Measurements from ENCODE around the gene SPSB3. TPM values are rescaled to one million over a fixed set of nuclear protein-coding genes. Genes with fewer than 3 reads are reported as not detected.

The SPSB3 gene
- total RNA-seq, 3 donors from 2014 or later: 39.7 to 56.5 (median 52.2) TPM

DNA sequence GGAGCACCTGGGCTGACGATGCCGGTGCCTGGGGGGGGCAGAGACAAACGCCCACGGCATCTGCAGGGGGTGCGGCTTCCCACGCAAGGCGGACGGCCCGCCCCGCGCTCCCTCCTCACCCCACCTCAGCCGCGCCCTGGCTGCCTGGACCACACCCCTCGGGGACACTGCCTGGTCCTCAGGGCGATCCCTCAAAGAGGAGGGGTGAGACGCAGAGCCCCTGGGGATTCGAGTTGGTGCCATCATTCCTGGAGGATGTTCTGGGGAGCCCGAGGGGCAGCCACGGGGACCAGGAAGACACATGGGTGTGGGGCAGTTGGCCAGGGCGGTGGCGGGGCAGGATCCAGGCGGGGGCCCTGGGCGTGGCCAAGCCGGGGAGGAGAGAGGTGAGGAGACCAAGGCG, 7.3 kb upstream of the SPSB3 start:
- Histone ChIP-seq H3K4me1 (ENCODE audit: low read depth) (no peaks in the 10 kb centered on the region), H3K36me3 (ENCODE audit: low read depth) (no peaks in the 10 kb centered on the region), H3K9me3 (no peaks in the 10 kb centered on the region), H3K4me3 (no peak overlapping the region)
- ATAC-seq: no peak
- TF ChIP-seq, protein P1, sequence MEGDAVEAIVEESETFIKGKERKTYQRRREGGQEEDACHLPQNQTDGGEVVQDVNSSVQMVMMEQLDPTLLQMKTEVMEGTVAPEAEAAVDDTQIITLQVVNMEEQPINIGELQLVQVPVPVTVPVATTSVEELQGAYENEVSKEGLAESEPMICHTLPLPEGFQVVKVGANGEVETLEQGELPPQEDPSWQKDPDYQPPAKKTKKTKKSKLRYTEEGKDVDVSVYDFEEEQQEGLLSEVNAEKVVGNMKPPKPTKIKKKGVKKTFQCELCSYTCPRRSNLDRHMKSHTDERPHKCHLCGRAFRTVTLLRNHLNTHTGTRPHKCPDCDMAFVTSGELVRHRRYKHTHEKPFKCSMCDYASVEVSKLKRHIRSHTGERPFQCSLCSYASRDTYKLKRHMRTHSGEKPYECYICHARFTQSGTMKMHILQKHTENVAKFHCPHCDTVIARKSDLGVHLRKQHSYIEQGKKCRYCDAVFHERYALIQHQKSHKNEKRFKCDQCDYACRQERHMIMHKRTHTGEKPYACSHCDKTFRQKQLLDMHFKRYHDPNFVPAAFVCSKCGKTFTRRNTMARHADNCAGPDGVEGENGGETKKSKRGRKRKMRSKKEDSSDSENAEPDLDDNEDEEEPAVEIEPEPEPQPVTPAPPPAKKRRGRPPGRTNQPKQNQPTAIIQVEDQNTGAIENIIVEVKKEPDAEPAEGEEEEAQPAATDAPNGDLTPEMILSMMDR (IDR thresholded peaks at IDR 0.05): no peak
- DNase-seq: peak in 1 of 3 donors; percentile 39
- intact Hi-C loops (cut with DNase I, micrococcal nuclease): no loop called here

DNA sequence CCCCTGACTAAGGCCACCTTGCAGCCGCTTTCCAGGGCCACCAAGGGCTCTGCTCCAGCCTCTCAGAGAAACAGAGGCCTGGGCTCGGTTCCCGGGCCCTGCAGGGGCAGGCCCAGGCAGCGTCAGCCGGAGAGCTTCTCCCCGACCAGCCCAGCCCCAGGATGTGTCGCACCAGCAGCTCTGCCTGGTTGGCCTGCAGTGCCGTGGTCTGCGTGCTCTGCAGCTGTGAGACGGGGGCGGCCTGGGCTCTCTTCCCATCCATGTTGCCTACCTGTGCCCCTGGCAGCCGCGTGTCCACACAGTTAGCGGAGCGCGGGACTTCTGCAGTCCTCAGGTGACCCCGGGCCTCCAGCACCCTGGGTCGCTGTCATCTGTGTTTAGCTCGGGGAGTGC, 6.3 kb upstream of the SPSB3 start:
- intact Hi-C loops (cut with DNase I, micrococcal nuclease): no loop called here
- no peaks in the 10 kb centered on the region for H3K9me3 ChIP-seq
- no peaks in the 10 kb centered on the region for H3K36me3 ChIP-seq (ENCODE audit: low read depth)
- H3K4me1 ChIP-seq (ENCODE audit: low read depth): peaks cover 6% of the 10 kb centered on the region
- no peak overlapping the region for H3K4me3 ChIP-seq
- TF ChIP-seq, protein P1 (IDR thresholded peaks at IDR 0.05): no peak
- DNase-seq (no peak), ATAC-seq (no peak)

DNA sequence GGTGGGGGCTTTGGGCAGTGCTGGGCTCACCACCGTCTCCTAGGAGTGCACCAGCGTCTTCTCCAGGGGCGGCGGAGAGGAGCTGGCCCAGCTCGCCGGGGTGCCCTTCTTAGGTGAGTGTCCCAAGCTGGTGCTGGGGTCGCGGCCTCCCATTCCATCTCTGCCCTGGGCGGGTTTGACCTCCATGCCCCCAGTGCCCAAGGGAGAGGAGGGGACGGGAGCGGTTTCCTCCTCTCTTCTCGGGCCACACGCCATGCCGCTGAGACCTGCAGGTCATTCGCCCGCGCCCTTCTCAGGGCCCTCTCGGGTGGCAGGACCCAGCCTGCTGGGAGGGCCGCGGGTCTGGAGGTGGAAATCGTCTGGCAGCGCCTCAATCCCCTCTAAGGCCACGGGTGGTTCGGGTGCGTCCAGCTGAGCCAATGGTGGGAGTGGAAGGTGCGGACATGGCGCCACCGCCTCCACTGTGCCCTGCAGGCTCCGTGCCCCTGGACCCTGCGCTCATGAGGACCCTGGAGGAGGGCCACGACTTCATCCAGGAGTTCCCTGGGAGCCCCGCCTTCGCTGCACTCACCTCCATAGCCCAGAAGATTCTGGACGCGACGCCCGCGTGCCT, 5.8 kb upstream of the SPSB3 start:
- no peaks in the 10 kb centered on the region for H3K9me3 ChIP-seq
- intact Hi-C loops (cut with DNase I, micrococcal nuclease): no loop called here
- H3K36me3 ChIP-seq (ENCODE audit: low read depth): no peaks in the 10 kb centered on the region
- H3K4me3 ChIP-seq: no peak overlapping the region
- ATAC-seq (no peak), DNase-seq (peak in 1 of 3 donors; percentile 23)
- TF ChIP-seq, protein P1 (IDR thresholded peaks at IDR 0.05): no peak
- peaks cover 6% of the 10 kb centered on the region for H3K4me1 ChIP-seq (ENCODE audit: low read depth)

- TF ChIP-seq, protein P1 (IDR thresholded peaks at IDR 0.05): no peak
These were observed 5.1 kb upstream of the SPSB3 start for GRCh38 chr16:1787322-1788094.

DNA sequence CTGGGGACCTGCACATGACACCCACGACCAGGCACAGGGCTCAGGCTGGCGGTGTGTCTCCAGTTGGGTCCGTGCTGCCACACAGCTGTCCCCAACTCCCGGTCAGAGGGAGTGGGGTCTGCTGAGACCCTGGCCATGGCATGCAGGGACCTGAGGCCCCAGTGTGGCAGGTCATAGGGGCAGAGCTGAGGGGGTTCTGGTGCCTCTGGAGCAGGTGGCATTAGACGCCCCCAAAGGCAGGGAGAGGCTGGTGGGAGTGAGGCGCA, 4.6 kb upstream of the SPSB3 start:
- intact Hi-C loops (cut with DNase I, micrococcal nuclease): no loop called here
- Histone ChIP-seq H3K4me3 (no peak overlapping the region), H3K4me1 (ENCODE audit: low read depth) (peaks cover 10% of the 10 kb centered on the region), H3K9me3 (no peaks in the 10 kb centered on the region), H3K36me3 (ENCODE audit: low read depth) (peaks cover 4% of the 10 kb centered on the region)
- TF ChIP-seq, protein P1 (IDR thresholded peaks at IDR 0.05): no peak
- DNase-seq (peak in 1 of 3 donors; percentile 20), ATAC-seq (no peak)

More at GRCh38 chr16:1787322-1788094, 5.1 kb upstream of the SPSB3 start:
- no peaks in the 10 kb centered on the region for H3K9me3 ChIP-seq
- H3K4me1 ChIP-seq (ENCODE audit: low read depth): peaks cover 8% of the 10 kb centered on the region
- H3K4me3 ChIP-seq: no peak overlapping the region
- DNase-seq (peak in 1 of 3 donors; percentile 22), ATAC-seq (no peak)
- H3K36me3 ChIP-seq (ENCODE audit: low read depth): peaks cover 2% of the 10 kb centered on the region
- intact Hi-C loops (cut with DNase I, micrococcal nuclease): no loop called here

Data from mucosa of descending colon (tissue), 3 donors.